GM10248 (cell line): ENCODE measurements around the gene DYNLT4.
"Not testable (repeated sequence)": the region's sequence is repeated elsewhere in the genome, so short reads cannot be mapped to it uniquely, and the experiment has no call there.

Source experiments
- CTCF ChIA-PET: fragments of 300-600 bp; sonication (Branson Sonifier 250); formaldehyde crosslinking; extraction: SDS; loops from one replicate; lab custom pipeline; 2021; ENCODE audit warnings: antibody characterized with exemption; lab: Yijun Ruan, JAX
- POLR2A ChIA-PET: fragments of 350-650 bp; sonication (Branson Sonifier 250); formaldehyde crosslinking; extraction: SDS; loops from one replicate; lab custom pipeline; 2020; ENCODE audit warnings: antibody characterized with exemption; lab: Yijun Ruan, JAX
- DNase-seq: peaks from one replicate; pipeline ENCODE4 v3.0.0; 2012; ENCODE audit errors: extremely low spot score
- CTCF ChIP-seq: IDR thresholded peaks from 2 replicates; pipeline ENCODE4 v1.5.1; 2012; ENCODE audit warnings: mild to moderate bottlenecking, low read depth; ENCODE audit errors: extremely low read depth, missing control alignments, control extremely low read depth

DYNLT4 gene

GRCh38 chr1:44848456-44849181 is 41.5 kb upstream of the DYNLT4 start:
- CTCF ChIA-PET, result interaction anchor here (1.2 kb wide), 1 partner anchor 11 kb away, joined by 5 read pairs; no protein-coding TSS in a partner anchor
- no peak for DNase-seq
- POLR2A ChIA-PET, result interaction anchor here (1.3 kb wide), 1 partner anchor 29 kb away, joined by 6 read pairs; no protein-coding TSS in a partner anchor
- TF ChIP-seq CTCF, result no peak

GRCh38 chr1:44847845-44848244 is 40.7 kb upstream of the DYNLT4 start:
- POLR2A ChIA-PET, result no interaction called here
- DNase-seq, result no peak
- no peak for TF ChIP-seq CTCF
- CTCF ChIA-PET, result no interaction called here

- ChIA-PET CTCF (interaction anchor here (2.5 kb wide), 1 partner anchor 12 kb away, joined by 13 read pairs; no protein-coding TSS in a partner anchor), POLR2A (no interaction called here)
- DNase-seq, result no peak
- no peak for TF ChIP-seq CTCF
Measured at GRCh38 chr1:44846985-44847384, 39.8 kb upstream of the DYNLT4 start.

- no peak for TF ChIP-seq CTCF
- ChIA-PET POLR2A (interaction anchor here (0.6 to 1.6 kb wide), 3 partner anchors 24 to 590 kb away, joined by 3 to 6 read pairs (median 5); no protein-coding TSS in a partner anchor), CTCF (interaction anchor here (1.1 to 2.2 kb wide), 6 partner anchors 11 to 460 kb away, joined by 3 to 7 read pairs (median 3); partner anchors contain the start of gene EIF2B3)
- DNase-seq, result peak; percentile 62
Measured at GRCh38 chr1:44842862-44843655, 35.9 kb upstream of the DYNLT4 start, which contains the start of gene PTCH2. TSS of gene PTCH2 (minus strand) at chr1:44843253. CDS start at chr1:44842932, 321 bp downstream.

GRCh38 chr1:44842486-44842861 is 35.3 kb upstream of the DYNLT4 start:
- ChIA-PET POLR2A (interaction anchor here (1.6 kb wide), 1 partner anchor 23 kb away, joined by 5 read pairs; no protein-coding TSS in a partner anchor), CTCF (interaction anchor here (1.1 to 1.7 kb wide), 5 partner anchors 8 to 144 kb away, joined by 3 read pairs; partner anchors contain the start of gene EIF2B3)
- no peak for DNase-seq
- no peak for TF ChIP-seq CTCF

- POLR2A ChIA-PET, result no interaction called here
- no peak for DNase-seq
- CTCF ChIA-PET, result no interaction called here
- TF ChIP-seq CTCF, result no peak
Measured at GRCh38 chr1:44839576-44839975, 32.4 kb upstream of the DYNLT4 start.

- CTCF ChIA-PET, result interaction anchor here (0.6 to 5.0 kb wide), 4 partner anchors 11 to 1320 kb away, joined by 3 to 27 read pairs (median 4); no protein-coding TSS in a partner anchor
- POLR2A ChIA-PET, result not testable (repeated sequence)
Measured at GRCh38 chr1:44838294-44838693, 31.1 kb upstream of the DYNLT4 start.

More at GRCh38 chr1:44838294-44838693, 31.1 kb upstream of the DYNLT4 start:
- not testable (repeated sequence) for DNase-seq
